ENCODE measurements around the gene SCRN3.
"Not testable (repeated sequence)": the region's sequence is repeated elsewhere in the genome, so short reads cannot be mapped to it uniquely, and the experiment has no call there.

SCRN3 gene, protein sequence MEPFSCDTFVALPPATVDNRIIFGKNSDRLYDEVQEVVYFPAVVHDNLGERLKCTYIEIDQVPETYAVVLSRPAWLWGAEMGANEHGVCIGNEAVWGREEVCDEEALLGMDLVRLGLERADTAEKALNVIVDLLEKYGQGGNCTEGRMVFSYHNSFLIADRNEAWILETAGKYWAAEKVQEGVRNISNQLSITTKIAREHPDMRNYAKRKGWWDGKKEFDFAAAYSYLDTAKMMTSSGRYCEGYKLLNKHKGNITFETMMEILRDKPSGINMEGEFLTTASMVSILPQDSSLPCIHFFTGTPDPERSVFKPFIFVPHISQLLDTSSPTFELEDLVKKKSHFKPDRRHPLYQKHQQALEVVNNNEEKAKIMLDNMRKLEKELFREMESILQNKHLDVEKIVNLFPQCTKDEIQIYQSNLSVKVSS

DNA sequence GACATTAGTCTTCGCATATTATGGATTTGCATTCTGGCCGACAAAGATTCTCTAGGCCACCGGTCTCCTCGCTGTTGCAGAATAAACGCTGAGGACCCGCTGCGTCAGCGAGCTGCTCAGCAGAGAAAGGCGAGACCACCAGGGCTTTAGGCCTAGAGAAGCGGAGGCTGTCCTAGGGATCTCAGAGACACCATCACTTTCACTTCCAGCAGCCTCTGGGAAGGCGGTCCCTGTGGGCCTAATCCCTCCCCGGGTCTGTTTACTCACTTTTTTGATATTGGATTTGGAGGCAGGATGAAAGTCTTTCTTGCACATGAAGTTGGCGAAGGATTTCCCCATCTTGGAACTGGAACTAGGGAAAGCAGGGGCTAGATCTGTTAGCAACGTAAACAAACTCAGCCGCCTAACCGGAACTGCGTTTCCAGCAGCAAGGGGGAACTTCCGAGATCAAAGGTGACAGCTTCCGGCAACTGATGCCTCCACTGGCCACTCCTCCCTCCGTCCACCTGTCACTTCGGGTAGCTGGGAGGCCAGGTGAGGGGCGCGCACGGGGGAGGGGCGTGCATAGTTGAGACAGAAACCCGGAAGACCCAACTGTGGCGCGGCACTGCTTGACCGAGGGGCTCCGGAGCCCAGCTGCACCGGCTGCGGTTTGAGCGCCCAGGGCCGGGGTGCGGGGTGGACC is at the start of gene SCRN3:
Gene SCRN3, plus strand, starts transcription at position 447 of the 685 bp plus-strand sequence. CDS start 2,554 bp downstream, outside the sequence.
- FAIRE-seq (peak; percentile 97), DNase-seq (ENCODE audit: extremely low spot score, insufficient read length, low read depth) (peak; percentile 80)

DNA sequence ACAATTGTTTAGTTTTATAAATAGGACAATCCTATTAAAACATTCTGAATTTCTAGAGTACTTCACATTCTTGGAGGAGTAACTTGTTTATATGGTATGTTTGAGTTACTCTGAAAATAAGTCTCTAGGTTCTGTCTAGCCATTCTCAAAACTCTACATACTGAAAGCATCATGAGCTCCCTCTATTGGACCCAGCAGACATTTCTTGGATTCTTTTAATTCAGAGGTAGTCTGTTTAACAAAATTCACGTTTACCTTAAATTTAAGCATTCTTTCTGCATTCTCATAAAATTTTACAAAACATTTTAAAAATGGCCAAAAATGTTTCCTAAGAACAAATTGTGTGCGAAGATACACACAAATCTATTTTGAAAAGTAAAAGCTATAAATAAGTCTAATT is 45.5 kb upstream of the SCRN3 start:
- peak; percentile 73 for FAIRE-seq
- DNase-seq (ENCODE audit: extremely low spot score, insufficient read length, low read depth) = no peak

DNA sequence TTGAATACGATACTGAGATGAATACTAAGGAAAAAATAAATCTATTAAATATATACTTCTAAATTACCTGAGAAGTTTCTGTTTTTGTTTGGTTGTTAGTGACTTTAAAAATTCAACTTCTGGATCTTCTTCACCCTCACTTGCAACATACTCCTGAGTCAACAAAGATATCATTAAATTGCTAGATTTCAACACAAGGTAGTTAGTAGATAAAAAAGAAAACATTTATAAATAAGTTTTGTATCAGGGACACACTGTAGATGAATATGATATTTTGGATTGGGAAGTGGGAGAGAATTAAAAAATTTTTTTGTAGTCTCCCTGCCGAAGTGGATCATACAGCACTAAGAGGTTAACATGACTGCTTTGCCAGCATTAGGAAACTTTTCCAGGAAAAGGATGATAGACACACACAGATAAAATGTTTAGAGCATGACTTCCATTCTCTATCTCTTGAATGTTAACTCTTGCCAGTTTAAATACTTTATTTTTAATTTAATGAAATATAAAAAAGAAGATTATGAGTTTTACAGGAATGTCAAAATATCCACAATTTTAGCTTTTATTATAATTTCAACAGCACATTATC is 44.8 kb upstream of the SCRN3 start:
- DNase-seq (ENCODE audit: extremely low spot score, insufficient read length, low read depth) (no peak), FAIRE-seq (no peak)

DNA sequence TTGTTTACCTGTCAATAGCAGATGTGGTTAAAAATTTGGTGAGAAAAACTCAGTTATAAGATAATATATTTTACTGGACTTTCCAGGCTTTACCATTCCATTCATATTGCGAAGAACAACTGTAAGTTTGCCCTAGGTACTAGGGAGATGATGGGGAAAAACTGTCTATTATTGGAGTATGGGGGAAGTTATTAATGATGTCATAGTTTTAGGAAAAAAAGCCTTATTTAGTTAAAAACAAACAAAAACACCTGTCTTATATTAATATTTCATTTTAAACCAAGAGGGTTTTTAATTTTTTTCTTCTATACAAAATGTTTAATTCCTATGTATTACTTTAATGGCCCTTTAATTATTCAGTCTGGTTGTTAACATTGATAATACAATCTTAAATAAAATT is 42.5 kb upstream of the SCRN3 start:
- FAIRE-seq = no peak

DNA sequence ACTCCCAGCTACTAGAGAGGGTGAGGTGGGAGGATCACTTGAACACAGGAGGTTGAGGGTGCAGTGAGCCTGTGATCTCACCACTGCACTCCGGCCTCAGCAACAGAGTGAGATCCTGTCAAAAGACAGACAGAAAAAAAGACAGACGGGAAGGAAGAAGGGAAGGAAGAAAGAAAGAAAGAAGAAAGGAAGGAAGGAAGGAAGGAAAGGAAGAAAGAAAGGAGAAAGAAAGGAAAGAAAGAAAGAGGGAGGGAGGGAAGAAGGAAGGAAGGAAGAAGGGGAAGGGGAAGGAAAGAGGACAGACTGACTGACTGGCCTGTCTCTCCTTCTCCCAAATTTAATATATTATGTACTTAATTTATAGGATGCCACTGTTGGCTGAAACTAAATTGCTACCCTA is 39.2 kb upstream of the SCRN3 start:
- DNase-seq (ENCODE audit: extremely low spot score, insufficient read length, low read depth) (no peak), FAIRE-seq (no peak)

More for the DNA sequence above, 42.5 kb upstream of the SCRN3 start:
- no peak for DNase-seq (ENCODE audit: extremely low spot score, insufficient read length, low read depth)

DNA sequence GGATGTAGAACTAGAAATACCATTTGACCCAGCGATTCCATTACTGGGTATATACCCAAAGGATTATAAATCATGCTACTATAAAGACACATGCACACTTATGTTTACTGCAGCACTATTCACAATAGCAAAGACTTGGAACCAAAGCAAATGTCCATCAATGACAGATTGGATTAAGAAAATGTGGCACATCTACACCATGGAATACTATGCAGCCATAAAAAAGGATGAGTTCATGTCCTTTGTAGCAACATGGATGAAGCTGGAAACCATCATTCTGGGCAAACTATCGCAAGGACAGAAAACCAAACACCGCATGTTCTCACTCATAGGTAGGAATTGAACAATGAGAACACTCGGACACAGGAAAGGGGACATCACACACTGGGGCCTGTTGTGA is 35.9 kb upstream of the SCRN3 start:
- DNase-seq (ENCODE audit: extremely low spot score, insufficient read length, low read depth); FAIRE-seq: not testable (repeated sequence)

DNA sequence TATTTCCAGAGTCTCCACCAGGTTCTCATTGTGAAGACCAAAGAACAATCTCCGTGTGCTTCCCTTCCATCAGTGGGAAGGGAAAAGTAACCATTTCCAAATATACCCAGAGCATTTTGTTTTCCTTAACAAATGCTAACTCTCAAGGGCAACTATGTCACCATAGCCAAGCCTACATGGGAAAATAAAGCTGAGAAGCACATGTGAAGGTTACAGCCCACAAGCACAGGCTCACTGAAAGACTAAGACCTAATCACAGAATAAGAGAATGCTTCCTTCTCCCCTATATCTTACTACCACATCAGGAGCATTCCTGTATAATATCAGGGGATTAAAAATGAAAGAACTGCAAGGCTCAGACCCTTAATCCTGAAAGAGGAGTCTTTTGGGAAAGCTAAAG is 32.6 kb upstream of the SCRN3 start:
- DNase-seq (ENCODE audit: extremely low spot score, insufficient read length, low read depth) (no peak), FAIRE-seq (no peak)

DNA sequence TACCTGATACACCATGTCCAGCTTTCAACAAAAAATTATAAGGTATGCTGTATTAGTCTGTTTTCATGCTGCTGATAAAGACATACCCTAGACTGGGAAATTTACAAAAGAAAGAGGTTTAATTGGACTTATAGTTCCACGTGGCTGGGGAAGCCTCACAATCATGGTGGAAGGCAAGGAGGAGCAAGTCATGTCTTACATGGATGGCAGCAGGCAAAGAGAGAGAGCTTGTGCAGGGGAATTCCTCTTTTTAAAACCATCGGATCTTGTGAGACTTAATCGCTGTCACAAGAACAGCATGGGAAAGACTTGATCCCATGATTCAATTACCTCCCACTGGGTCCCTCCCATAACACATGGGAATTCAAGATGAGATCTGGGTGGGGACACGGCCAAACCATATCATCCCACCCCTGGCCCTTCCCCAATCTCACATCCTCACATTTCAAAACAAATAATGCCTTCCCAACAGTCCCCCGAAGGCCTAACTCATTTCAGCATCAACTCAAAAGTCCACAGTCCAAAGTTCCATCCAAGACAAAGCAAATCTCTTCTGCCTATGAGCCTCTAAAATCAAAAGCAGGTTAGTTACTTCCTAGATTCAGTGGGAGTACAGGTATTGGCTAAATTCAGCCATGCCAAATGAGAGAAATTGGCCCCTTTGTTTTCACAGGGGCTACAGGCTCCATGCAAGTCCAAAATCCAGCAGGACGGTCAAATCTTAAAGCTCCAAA is 31.9 kb upstream of the SCRN3 start:
- FAIRE-seq; DNase-seq (ENCODE audit: extremely low spot score, insufficient read length, low read depth): not testable (repeated sequence)

DNA sequence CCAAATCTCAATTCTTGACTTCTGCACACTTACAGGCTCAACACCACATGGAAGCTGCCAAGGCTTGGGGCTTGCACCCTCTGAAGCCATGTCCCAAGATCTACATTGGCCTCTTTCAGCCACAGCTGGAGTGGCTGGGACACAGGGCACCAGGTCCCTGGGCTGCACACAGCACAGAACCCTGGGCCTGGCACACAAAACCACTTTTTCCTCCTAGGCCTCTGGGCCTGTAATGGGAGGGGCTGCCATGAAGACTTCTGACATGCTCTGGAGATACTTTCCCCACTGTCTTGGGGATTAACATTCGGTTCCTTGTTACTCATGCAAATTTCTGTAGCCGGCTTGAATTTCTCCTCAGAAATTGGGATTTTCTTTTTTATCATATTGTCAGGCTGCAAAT is 30.9 kb upstream of the SCRN3 start:
- FAIRE-seq (no peak), DNase-seq (ENCODE audit: extremely low spot score, insufficient read length, low read depth) (no peak)

DNA sequence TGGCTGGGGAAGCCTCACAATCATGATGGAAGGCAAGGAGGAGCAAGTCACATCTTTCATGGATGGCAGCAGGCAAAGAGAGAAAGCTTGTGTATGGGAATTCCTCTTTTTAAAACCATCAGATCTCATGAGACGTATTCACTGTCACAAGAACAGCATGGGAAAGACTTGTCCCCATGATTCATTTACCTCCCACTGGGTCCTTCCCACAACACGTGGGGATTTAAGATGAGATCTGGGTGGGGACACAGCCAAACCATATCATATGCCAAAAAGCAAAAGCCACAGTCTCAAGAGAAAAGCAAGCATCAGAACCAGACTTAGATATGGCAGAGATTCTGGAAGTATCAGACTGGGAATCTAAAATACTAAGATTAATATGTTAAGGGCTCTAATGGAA is 30.0 kb upstream of the SCRN3 start:
- FAIRE-seq (no peak), DNase-seq (ENCODE audit: extremely low spot score, insufficient read length, low read depth) (no peak)

DNA sequence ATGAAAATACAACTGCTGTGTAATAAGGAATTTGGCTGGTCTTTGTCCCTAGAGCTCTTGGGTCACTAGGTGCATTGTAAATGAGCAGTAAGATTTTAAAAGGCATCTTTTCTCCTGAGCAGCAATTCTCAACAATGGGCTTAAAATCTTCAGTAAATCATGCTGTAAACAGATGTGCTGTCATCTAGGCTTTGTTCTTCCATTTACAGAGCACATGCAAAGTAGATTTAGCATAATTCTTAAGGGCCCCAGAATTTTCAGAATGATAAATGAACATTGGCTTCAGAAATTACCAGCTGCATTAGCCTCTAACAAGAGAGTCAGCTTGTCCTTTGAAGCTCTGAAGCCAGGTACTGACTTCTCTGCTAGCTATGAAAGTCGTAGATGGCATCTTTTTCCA is 26.8 kb upstream of the SCRN3 start:
- DNase-seq (ENCODE audit: extremely low spot score, insufficient read length, low read depth) (no peak), FAIRE-seq (no peak)

DNA sequence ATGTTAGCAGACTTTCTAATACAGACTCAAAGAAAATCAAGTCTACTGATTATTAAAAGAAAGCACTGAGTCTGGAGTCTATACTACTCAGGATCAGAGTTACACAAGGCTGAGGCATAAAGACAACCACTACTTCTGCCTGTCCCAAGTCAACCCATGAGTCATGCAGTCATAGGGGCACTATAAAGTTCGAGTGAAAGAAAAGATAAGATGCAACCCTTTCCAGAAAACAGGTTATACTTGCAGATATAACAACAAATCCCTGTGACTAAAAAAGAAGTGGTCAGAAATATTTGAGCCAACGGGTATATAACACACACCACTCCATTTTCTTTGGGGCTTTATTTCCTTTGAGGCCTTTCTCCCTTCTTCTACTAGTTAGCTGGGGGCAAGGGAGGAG is 18.6 kb upstream of the SCRN3 start:
- FAIRE-seq (no peak), DNase-seq (ENCODE audit: extremely low spot score, insufficient read length, low read depth) (no peak)

DNA sequence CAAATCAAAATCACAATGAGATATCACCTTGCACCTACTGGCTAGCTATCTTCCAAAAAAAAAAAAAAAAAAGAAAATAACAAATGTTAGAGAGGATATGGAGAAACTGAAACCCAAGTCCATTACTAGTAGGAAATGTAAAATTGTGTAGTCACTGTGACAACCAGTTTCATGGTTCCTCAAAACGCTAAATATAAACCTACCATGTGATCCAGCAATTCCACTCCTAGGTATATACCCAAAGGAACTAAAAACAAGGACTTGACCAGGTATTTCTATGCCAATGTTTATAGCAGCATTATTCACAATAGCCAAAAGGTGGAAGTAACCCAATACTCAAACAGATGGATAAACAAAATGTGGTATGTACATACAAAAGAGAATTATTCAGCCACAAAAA is 11.7 kb upstream of the SCRN3 start:
- DNase-seq (ENCODE audit: extremely low spot score, insufficient read length, low read depth) (no peak), FAIRE-seq (peak; percentile 12)

DNA sequence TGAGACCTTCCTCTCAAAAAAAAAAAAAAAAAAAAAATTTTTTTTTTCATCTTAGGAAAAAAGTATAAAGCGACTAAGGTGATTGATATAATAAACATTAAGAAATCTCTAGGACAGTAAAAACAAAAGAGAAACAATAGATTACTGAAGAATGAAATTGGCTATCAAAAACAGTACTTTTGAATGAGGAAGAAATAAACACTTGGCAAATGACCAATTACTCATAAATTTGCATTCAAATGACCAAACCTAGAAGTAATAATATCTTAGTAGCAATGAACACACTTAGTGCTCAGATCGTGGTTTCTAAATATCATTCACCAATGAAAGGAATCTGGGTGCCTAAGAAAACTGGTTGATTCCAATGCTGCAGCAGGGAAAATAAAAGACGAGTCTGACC is 10.3 kb upstream of the SCRN3 start:
- FAIRE-seq = no peak
- DNase-seq (ENCODE audit: extremely low spot score, insufficient read length, low read depth) = no peak

DNA sequence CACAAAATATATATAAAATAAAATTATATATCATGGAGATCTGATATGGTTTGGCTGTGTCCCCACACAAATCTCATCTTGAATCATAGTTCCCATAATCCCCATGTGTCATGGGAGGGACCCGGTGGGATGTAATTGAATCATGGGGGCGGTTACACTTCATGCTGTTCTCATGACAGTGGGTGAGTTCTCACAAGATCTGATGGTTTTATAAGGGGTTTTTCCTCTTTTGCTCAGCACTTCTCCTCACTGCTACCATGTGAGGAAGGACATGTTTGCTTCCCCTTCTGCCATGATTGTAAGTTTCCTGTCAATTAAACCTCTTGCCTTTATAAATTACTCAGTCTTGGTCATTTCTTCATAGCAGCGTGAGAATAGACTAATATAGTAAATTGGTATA is 6.8 kb upstream of the SCRN3 start:
- not testable (repeated sequence) for DNase-seq (ENCODE audit: extremely low spot score, insufficient read length, low read depth); FAIRE-seq

DNA sequence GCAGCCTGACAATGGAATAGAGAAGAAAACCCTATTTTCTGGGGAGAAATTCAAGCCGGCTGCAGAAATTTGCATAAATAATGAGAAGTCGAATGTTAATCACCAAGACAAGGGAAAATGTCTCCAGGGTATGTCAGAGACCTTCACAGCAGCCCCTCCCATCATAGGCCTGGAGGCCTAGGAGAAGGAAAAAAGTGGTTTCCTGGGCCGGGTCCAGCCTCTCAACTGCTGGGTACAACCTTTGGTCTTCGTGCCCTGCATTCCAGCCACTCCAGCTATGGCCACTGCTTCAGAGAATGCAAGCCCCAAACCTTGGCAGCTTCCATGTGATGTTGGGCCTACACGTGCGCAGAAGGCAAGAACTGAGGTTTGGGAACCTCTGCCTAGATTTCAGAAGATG is 6.0 kb upstream of the SCRN3 start:
- FAIRE-seq (no peak), DNase-seq (ENCODE audit: extremely low spot score, insufficient read length, low read depth) (no peak)

DNA sequence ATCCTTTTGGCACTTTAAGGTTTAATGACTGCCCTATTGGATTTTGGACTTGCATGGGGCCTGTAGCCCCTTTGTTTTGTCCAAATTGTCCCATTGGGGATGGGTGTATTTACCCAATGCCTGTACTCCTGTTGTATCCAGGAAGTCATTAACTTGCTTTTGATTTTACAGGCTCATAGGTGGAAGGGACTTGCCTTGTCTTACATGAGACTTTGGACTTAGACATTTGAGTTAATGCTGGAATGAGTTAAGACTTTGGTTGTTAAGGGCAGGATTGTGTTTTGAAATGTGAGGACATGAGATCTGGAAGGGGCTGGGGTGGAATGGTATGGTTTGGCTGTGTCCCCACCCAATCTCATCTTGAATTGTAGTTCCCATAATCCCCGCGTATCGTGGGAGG is 5.2 kb upstream of the SCRN3 start:
- not testable (repeated sequence) for FAIRE-seq; DNase-seq (ENCODE audit: extremely low spot score, insufficient read length, low read depth)

DNA sequence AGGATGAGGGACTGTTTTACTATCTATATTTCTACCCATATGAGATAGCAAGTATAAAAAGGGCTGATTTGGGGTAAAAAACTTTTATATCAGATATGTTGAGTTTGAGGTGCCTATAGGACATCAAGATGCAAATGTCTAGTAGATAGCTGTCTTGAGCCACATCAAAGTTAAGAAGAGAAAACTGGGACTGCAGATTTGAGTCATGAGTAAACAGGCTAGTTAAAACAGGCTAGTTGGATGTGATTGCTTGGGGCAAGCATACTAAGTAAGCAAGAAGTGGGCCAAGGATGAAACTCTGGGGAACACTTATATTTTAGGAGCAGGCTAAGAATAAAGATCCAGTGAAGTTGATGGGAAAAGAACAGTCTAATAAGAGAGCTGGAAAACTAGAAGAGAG is 2.8 kb upstream of the SCRN3 start:
- FAIRE-seq = no peak
- DNase-seq (ENCODE audit: extremely low spot score, insufficient read length, low read depth) = no peak

DNA sequence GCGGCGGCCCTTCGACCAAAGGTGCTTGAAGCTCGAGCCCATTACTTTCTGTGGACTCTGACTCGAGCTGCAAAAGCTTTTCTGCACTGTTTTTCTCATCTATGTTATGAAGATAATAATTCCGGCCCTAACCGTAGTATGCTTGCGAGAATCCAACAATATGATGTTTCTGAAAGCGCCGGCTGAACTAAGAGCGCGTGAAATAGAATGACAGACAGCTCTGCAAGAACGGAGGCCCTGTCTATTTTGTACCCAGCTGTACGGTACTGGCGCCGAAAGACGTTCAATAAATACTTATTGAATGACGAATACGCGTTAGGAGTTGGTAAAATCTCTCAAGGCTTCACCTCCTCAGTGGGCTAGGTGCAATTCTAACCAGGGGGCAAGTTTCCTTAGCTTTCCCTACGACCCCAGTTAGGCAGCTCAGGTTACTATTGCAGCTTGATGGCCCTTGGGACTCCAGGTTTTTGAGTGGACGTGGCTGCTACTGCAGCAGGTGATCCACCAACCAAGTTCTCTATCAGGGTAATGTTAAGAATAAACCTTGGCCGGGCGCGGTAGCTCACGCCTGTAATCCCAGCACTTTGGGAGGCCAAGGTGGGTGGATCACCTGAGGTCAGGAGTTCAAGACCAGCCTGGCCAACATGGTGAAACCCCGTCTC is 570 bp downstream of the SCRN3 start:
- DNase-seq (ENCODE audit: extremely low spot score, insufficient read length, low read depth) (no peak), FAIRE-seq (peak; percentile 31)

DNA sequence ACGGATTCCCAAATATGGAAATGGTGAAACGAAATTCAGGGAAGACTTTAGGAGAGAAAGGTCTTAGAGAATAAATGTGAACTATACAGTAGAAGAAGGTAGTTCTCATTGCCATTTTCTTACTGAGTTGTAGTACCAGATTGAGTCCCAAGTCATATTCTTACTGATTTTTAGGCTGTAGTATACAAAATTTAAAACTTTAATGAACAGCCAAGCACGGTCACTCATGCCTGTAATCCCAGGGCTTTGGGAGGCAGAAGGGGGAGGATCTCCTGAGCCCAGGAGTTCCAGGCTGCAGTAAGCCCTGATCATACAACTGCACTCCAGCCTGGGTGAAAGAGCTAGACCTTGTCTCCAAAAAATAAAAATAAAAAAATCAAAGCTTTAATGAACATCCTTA is 2.2 kb downstream of the SCRN3 start:
- DNase-seq (ENCODE audit: extremely low spot score, insufficient read length, low read depth) = no peak
- FAIRE-seq = no peak

All from GM18507 (cell line).